Adrenal gland (tissue), 5 donors: ENCODE results near the gene DLG5.

ENCODE experiments used
- CTCF ChIP-seq, 6 experiments: fragments of 450-650 bp in 4 of 6; fragments of 200-600 bp in 2 of 6; sonication (generic) in 1 of 6; IDR thresholded peaks; 1 replicate in 5 of 6; 2 replicates in 1 of 6; pipeline versions ENCODE4 v1.5.1 to v1.8.0; 2016 to 2021; ENCODE audit warnings: antibody characterized with exemption in 6 of 6, mild to moderate bottlenecking in 2 of 6, moderate library complexity in 1 of 6
- POLR2A ChIP-seq, 2 donors: fragments of 450-650 bp; IDR thresholded peaks; one replicate each; pipeline ENCODE4 v1.6.1; 2017; ENCODE audit warnings: antibody characterized with exemption in 2 of 2, mild to moderate bottlenecking in 2 of 2, moderate library complexity in 1 of 2
- donor health status: DM: no; HTN: no; CAD: no.

- TF ChIP-seq POLR2A (IDR thresholded peaks at IDR 0.05) (no peak), CTCF (IDR thresholded peaks at IDR 0.05) (no peak)
These were observed 65.2 kb downstream of the DLG5 start for GRCh38 chr10:77861366-77861765.
